HAP-1 (cell line): Measurements from ENCODE around the gene BICD1.

ENCODE experiments used
- DNase-seq, 2 experiments: peaks; one replicate each; pipeline ENCODE4 v3.0.0-alpha.2; 2016 to 2020; ENCODE audit warnings: low spot score in 2 of 2
- H3K27me3 ChIP-seq: fragments of 250-450 bp; sonication (Bioruptor Pico); 2 replicates; pipeline ENCODE4 v1.5.1; 2020; ENCODE audit warnings: low read depth, mild to moderate bottlenecking, moderate library complexity
- H3K36me3 ChIP-seq: fragments of 250-450 bp; sonication (Bioruptor Pico); replicated peaks from 2 replicates; pipeline ENCODE4 v1.5.1; 2020; ENCODE audit warnings: mild to moderate bottlenecking
- H3K4me1 ChIP-seq: fragments of 250-450 bp; sonication (Bioruptor Pico); 2 replicates; pipeline ENCODE4 v1.5.1; 2020; ENCODE audit warnings: mild to moderate bottlenecking
- H3K4me3 ChIP-seq: fragments of 250-450 bp; sonication (Bioruptor Pico); 2 replicates; pipeline ENCODE4 v1.5.1; 2020; ENCODE audit warnings: mild to moderate bottlenecking, moderate library complexity
- H3K9me3 ChIP-seq: fragments of 250-450 bp; sonication (Bioruptor Pico); 2 replicates; pipeline ENCODE4 v1.5.1; 2020; ENCODE audit warnings: mild to moderate bottlenecking, moderate library complexity
- in situ Hi-C: fragments of 300-500 bp; cut with MboI; formaldehyde crosslinking; loops from 3 replicates; pipeline ENCODE4 v1.14.3; 2020; ENCODE audit warnings: low sequenced_read_pairs, inconsistent platforms, mixed read lengths

BICD1 gene

DNA sequence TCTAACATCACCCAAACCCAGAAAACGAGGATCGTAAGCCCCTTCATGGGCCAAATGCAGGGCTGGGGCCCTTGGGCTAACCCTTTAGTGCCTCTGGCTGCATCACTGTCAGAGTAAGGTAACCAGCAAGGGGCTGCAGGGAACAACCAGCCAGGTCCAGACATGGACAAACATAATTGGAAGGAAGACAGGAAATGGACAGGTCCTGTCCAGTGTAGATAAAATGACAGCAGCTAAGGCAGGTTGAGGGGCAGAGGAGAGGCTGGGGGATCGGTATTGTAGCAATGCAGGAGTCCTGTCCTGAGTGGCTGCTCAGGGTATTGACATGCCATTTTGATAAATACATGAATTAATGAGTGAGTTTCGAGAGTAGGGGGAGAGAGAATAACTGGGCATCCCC, 29.8 kb downstream of the BICD1 start:
- Histone ChIP-seq H3K27me3 (no peaks in the 10 kb centered on the region), H3K4me3 (no peak overlapping the region), H3K9me3 (no peaks in the 10 kb centered on the region), H3K36me3 (no peaks in the 10 kb centered on the region; the same call in 1 of the 2 replicates), H3K4me1 (peaks cover 20% of the 10 kb centered on the region)
- DNase-seq, result no peak
- in situ Hi-C loops, result no loop called here

DNA sequence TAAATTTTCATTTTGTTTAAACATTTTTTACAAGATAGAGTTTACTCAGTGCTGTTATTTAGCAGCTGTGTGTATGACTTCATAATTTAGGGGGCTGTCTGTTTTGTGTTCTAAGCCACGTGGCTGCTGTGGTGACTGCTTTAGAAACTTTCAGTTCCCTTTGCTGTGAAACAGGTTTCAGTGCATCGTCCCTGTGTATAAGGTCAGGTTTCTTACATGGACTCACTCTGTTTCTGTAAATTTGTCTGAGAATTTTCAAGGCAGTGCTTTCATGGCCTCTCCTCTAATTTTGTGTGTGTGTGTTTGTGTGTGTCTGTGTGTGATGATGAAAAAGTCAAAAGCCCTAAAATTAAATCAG, 32.4 kb downstream of the BICD1 start:
- no peak overlapping the region for H3K4me3 ChIP-seq
- H3K4me1 ChIP-seq, result peaks cover 28% of the 10 kb centered on the region
- no peaks in the 10 kb centered on the region for H3K9me3 ChIP-seq
- no peaks in the 10 kb centered on the region; the same call in 1 of the 2 replicates for H3K36me3 ChIP-seq
- in situ Hi-C loops, result no loop called here
- DNase-seq, result no peak
- no peaks in the 10 kb centered on the region for H3K27me3 ChIP-seq

DNA sequence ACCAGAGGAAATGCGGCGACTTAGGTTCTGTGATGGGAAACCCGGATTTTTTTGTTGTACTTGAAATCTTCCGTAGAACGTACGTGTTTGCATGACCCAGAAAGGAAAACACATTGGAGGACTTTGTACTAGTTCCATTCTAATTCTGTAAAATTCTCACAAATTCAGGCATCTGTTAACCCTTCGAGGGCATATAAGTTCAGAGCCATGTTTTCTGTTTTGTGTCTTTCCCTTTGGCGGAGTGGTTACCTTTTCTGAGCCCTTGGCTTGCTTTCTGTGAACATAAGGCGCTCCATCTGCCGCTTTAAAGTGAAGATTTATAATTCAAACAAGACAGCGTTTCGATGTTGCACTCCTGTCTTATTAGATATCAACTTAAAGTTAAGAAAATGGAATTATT, 34.2 kb downstream of the BICD1 start:
- in situ Hi-C loops, result no loop called here
- Histone ChIP-seq H3K4me1 (peaks cover 43% of the 10 kb centered on the region), H3K9me3 (no peaks in the 10 kb centered on the region), H3K36me3 (no peaks in the 10 kb centered on the region; the same call in 1 of the 2 replicates), H3K4me3 (no peak overlapping the region), H3K27me3 (no peaks in the 10 kb centered on the region)
- DNase-seq, result no peak

DNA sequence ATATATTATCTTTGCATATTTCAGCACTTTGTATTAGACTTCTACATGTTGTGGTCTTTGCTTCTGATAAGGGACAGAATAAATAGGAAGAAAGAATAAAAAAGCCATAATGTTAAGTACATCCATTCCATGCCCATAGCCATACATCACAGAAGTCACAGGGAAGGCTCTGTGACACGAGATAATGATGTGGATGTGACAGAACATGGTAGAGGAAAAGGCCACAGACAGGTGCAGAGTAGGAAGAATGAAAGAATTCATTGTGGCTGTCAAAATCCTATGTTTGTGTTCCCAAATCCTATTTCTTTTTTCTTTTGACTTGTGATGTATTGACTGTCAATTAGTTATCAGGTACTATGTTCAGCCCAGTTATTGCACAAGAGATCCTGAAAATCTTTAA, 38.4 kb downstream of the BICD1 start:
- Histone ChIP-seq H3K27me3 (no peaks in the 10 kb centered on the region), H3K9me3 (no peaks in the 10 kb centered on the region), H3K4me1 (peaks cover 24% of the 10 kb centered on the region), H3K36me3 (no peaks in the 10 kb centered on the region; the same call in 1 of the 2 replicates), H3K4me3 (no peak overlapping the region)
- no peak for DNase-seq
- in situ Hi-C loops, result no loop called here

DNA sequence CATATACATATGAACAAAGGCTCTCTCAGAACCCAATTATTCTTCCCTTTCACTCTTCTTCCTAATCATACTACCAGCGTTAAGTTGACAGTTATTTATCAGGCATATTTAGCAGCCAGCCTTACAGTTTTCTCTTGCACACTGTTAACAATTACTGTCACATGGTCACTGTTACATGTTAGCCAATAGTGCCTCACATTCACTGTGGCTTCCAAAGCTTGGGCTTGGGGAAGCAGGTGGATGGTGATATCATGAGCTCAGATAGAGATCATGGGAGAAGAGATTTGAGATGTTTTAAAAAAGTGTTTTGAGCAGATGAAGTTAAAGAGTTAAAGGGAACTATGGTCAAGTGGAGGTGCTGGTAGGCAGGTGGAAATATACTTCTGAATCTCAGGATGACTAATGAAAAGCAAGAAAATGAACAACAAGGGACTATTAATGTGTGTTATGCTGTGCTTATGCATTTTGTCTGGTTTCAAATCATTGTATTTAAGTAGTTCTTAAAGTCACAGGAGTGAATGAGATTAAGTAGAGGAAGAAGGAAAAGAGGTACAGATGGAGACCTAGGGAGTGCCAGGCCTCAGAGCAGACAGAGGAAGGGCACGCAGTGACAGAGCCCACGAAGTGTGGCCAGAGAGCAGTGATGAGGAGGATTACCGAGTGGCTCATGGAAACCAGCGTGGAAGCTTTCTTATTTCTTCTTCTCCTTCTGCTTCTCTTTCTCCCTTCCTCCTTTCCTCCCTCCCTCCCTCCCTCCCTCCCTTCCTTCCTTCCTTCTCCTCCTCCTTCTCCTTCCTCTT, 39.6 kb downstream of the BICD1 start:
- in situ Hi-C loops, result no loop called here
- Histone ChIP-seq H3K9me3 (no peaks in the 10 kb centered on the region), H3K4me3 (no peak overlapping the region), H3K36me3 (no peaks in the 10 kb centered on the region; the same call in 1 of the 2 replicates), H3K27me3 (no peaks in the 10 kb centered on the region), H3K4me1 (peaks cover 23% of the 10 kb centered on the region)
- DNase-seq, result no peak

DNA sequence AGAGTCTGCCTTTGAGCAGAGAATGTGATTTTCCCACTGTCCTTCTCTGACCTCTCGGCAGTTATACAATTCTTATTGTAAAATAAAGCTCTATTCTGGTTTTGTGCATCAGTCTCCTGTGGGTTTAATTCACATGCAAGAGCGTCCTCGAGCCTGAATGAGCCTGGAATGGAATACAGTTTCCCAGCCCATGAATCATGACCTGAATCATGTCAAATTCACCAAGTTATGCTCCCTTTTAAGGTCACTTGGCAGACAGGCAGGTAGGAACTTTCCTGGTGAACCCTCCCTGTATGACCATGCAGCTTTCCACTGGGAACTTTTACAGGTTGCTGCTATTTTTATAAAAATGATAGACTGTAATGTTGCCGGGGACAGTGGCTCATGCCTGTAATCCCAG, 41.7 kb downstream of the BICD1 start:
- H3K27me3 ChIP-seq, result no peaks in the 10 kb centered on the region
- in situ Hi-C loops, result no loop called here
- H3K4me1 ChIP-seq, result peaks cover 20% of the 10 kb centered on the region
- H3K9me3 ChIP-seq, result no peaks in the 10 kb centered on the region
- no peaks in the 10 kb centered on the region; the same call in 1 of the 2 replicates for H3K36me3 ChIP-seq
- H3K4me3 ChIP-seq, result no peak overlapping the region
- DNase-seq, result no peak

DNA sequence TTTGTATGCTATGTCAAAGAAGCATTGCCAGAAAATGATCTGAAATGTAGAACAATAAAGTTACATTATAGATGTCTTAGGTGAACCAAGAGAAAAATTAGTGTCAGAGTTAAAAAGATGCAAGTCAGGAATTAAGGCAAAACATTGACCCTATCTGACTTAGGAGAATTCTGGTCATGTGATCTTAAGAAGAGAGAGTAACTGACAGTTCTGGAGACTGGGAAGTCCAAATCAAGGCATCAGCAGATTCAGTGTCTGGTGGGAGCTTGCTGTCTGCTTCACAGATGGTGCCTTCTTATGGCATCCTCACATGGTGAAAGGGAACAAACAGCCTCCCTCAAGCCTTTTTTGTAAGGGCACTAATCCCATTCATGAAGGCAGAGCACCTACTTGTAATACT, 42.8 kb downstream of the BICD1 start:
- peaks cover 18% of the 10 kb centered on the region for H3K4me1 ChIP-seq
- H3K4me3 ChIP-seq, result no peak overlapping the region
- no peaks in the 10 kb centered on the region for H3K27me3 ChIP-seq
- DNase-seq, result no peak
- in situ Hi-C loops, result no loop called here
- H3K9me3 ChIP-seq, result no peaks in the 10 kb centered on the region
- no peaks in the 10 kb centered on the region; the same call in 1 of the 2 replicates for H3K36me3 ChIP-seq

DNA sequence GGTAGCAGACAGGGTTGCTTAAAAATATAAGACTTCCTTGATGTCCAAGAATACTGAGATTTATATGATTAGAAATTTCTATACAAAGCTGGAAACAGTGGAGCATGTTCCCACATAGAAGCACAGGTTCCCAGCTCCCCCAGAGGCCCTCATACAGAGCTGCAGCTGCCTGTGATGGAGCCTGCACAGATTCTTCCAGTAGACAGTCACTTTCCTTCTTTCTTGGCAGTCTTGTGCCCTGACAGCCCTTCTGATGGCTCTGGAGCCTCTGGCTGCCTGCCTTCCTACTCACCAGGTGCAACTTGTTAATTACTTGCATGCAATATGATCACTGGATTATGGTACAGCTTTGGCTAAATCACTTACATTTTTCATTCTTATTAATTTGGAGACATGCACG, 44.4 kb downstream of the BICD1 start:
- in situ Hi-C loops, result no loop called here
- Histone ChIP-seq H3K4me3 (no peak overlapping the region), H3K27me3 (no peaks in the 10 kb centered on the region), H3K4me1 (peaks cover 23% of the 10 kb centered on the region), H3K9me3 (no peaks in the 10 kb centered on the region), H3K36me3 (no peaks in the 10 kb centered on the region; the same call in 1 of the 2 replicates)
- no peak for DNase-seq

DNA sequence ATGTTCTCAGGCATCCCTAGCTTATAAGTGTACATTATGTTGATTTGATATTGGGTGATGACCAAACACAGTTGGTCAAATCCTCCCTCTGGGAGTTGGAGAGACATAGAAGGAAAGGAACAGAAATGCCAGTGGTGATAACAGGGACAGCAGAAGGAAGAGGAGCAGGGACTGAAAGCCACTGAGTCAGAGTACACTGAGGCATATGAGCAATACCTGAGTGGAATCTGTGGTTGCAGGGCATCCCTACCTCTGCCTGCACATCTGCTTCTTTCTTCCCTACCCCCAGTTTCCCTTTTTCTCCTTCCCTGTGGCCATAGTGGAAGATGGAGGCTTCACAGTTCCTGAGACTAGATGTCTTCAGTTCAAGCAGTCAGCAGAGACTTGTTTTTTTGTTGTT, 44.9 kb downstream of the BICD1 start:
- no peaks in the 10 kb centered on the region; the same call in 1 of the 2 replicates for H3K36me3 ChIP-seq
- H3K27me3 ChIP-seq, result no peaks in the 10 kb centered on the region
- in situ Hi-C loops, result no loop called here

DNA sequence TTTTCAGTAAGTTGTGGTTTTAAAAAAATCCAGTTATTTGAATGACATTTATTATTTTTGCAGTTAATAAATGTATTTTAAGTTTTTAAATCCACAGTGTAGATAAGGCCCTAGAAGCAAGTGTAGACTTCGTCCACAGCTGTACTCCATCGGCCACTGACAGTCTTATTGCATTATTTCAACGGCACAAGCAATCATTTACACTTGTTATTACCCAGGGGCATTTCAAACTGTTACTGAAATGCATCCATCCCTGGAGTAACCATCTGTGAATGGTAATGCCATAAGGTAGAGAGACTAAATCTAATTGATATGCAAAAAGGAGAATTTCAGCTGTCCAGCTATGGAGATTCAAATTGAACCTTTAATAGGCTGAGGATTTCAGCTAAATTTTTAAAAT, 48.4 kb downstream of the BICD1 start:
- no peaks in the 10 kb centered on the region for H3K9me3 ChIP-seq
- no peaks in the 10 kb centered on the region for H3K27me3 ChIP-seq
- DNase-seq, result peak in 1 of 2 experiments; percentile 83
- no peak overlapping the region for H3K4me3 ChIP-seq
- H3K36me3 ChIP-seq, result no peaks in the 10 kb centered on the region
- in situ Hi-C loops, result no loop called here
- peaks cover 30% of the 10 kb centered on the region for H3K4me1 ChIP-seq

More for the DNA sequence above, 44.9 kb downstream of the BICD1 start:
- DNase-seq, result no peak
- Histone ChIP-seq H3K4me3 (no peak overlapping the region), H3K4me1 (peaks cover 28% of the 10 kb centered on the region), H3K9me3 (no peaks in the 10 kb centered on the region)

DNA sequence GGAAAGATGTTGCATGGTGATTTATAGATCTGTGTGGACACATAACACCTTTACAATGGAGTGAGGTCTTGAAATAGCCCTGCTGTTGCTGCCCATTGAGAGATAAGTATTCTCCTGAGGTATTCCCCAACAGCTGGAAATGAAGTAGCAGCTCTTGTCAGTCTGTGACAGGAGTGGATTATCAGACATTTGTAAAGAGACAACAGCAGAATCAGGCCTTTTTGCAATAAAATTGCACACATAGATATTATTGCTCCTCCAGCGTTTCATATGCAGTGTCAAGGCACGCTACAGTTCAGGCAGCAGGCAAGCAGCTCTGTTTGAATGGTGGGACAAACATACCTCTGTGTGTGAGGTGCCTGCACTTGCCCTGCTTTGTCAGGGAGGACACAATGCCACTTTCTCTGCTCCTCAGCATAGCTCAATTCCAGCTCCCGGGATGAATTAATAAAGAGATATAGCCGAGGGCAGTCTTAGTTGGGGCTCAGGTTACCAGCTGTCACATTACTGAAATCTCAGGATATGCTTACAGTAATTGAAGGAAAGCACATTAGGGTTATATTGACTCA, 49.4 kb downstream of the BICD1 start:
- H3K4me3 ChIP-seq, result no peak overlapping the region
- H3K36me3 ChIP-seq, result no peaks in the 10 kb centered on the region
- no peaks in the 10 kb centered on the region for H3K9me3 ChIP-seq
- in situ Hi-C loops, result no loop called here
- peak; percentile 62 to 64 for DNase-seq
- H3K27me3 ChIP-seq, result no peaks in the 10 kb centered on the region
- H3K4me1 ChIP-seq, result peaks cover 30% of the 10 kb centered on the region

DNA sequence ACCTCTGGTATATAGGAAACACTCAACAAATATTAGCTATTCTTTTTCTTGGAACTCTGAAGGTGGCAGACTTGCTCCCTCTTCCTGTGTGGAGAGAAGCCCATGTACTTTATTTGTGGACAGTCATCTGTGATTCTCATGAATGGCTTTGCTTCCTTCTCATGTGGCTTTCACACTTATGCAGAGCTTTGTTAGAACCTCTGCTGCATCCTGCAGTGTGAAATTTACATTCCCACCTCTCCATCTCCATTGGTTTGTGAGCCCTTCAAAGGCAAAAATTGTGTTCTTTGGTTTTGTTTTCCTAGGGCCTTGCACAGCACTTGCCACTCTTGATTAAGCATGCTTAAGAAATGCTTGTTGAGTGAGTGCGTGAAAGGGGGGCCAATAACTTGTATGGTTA, 51.9 kb downstream of the BICD1 start:
- no peak overlapping the region for H3K4me3 ChIP-seq
- in situ Hi-C loops, result no loop called here
- H3K36me3 ChIP-seq, result no peaks in the 10 kb centered on the region; the same call in 1 of the 2 replicates
- peaks cover 30% of the 10 kb centered on the region for H3K4me1 ChIP-seq
- no peaks in the 10 kb centered on the region for H3K9me3 ChIP-seq
- H3K27me3 ChIP-seq, result no peaks in the 10 kb centered on the region
- DNase-seq, result no peak

DNA sequence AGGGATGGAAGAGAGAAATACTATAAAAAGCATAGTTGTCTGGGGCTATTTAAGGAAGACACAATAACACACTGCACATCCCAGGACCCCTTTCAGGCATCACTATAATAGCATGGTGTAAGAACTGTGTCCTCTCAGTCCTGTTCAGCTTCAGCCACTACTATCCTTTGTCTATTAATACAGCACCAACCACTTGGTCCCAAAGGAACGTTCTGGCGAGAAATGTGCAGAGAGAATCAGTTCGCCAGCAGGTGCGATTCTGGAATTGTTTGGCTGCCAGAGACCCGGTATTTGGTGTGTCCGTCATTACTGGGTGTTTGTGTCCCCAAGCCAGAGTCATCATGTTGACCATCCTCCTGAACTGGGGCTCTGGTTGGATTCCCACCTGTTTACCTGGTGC, 52.7 kb downstream of the BICD1 start:
- in situ Hi-C loops, result no loop called here
- Histone ChIP-seq H3K27me3 (no peaks in the 10 kb centered on the region), H3K9me3 (no peaks in the 10 kb centered on the region), H3K36me3 (peaks cover 3% of the 10 kb centered on the region), H3K4me1 (peaks cover 24% of the 10 kb centered on the region), H3K4me3 (no peak overlapping the region)
- no peak for DNase-seq

DNA sequence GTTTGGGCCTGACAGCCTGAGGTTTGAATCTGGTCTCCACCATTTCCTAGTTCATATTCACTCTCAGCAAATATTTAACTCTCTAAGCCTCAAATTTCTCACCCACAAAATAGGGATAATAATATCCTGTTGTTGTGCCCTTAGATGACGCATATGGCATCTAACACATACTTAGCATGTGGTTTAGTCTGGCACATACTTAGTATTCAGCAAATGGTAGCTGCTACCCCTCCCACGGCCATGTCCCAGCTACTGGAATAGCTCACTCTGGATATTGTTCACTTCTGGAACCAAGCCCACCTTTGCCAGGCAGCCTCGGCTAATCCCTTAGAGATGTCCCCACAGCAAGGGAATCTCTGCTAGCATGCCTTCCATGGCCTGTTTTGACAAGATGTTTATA, 53.3 kb downstream of the BICD1 start:
- no peak overlapping the region for H3K4me3 ChIP-seq
- H3K36me3 ChIP-seq, result peaks cover 5% of the 10 kb centered on the region
- H3K4me1 ChIP-seq, result peaks cover 18% of the 10 kb centered on the region
- no peak for DNase-seq
- in situ Hi-C loops, result no loop called here
- H3K27me3 ChIP-seq, result no peaks in the 10 kb centered on the region
- no peaks in the 10 kb centered on the region for H3K9me3 ChIP-seq
